CD4-positive, alpha-beta T cell treated with Interleukin-21 for 1 hour (primary cell): ENCODE data around the gene SH3TC1.

Experiments used
- DNase-seq: peaks from one replicate; pipeline ENCODE4 v3.0.0-alpha.2; 2020

The SH3TC1 gene

DNA sequence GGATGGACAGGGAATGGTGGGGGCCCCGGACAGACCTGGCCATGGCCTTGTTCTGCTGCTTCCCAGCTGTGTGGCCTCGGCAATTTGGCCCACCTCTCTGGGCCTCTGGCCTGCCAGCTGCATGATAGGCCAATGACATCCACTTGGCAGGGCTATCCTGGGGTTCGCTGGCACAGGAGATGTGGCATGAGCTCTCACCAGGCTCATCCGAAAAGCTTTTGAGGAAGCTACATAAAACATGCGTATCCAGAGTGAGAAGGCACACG, 18.1 kb downstream of the SH3TC1 start:
- no peak for DNase-seq

GRCh38 chr4:8217871-8218270, 18.8 kb downstream of the SH3TC1 start:
- DNase-seq: no peak

DNA sequence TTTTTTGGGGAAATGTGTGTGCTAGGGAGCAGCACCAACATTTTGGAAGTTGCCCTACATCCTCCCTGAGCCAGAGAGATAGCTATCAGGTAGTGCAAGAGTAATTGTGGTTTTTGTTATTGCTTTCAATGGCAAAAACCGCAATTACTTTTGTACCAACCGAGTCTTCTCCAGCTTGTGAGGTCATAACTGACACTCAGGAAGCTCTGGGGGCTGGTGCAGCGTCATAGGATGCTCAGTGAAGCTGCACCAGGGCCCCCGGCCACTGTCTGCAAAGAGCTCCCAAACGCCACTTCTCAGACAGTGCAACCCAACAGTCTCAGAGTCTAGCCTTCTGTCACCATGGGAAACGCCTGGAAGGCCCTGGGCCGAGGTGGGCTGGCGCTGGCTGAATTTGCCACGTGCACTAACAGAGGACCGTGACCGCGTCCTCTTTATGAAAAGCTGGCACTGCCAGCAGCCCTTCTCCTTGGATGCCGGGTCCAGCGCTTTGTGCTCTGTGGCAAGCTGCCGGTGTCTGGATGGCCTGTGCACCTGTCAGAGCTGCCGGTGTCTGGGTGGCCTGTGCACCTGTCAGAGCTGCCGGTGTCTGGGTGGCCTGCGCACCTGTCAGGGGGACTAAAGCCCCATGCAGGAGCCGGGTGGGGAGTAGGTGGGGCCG, 19.4 kb downstream of the SH3TC1 start:
- no peak for DNase-seq

DNA sequence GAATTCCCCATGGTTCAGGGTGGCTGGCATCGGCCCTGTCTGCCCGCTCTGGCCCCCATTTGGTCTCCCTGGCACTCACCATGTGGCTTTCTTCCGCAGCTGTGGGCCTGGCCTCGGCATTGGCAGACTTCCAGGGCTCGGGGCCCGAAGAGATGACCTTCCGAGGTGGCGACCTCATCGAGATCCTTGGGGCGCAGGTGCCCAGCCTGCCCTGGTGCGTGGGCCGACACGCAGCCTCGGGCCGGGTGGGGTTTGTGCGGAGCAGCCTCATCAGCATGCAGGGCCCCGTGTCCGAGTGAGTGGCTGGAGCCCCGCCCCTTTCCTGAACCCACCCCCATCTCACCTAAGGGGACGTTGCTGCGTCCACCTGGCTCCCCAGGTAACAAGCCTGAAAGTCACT, 20.1 kb downstream of the SH3TC1 start:
- DNase-seq: no peak

GRCh38 chr4:8220661-8221450, 21.8 kb downstream of the SH3TC1 start:
- no peak for DNase-seq

GRCh38 chr4:8221476-8221875, 22.4 kb downstream of the SH3TC1 start:
- peak; percentile 53 for DNase-seq

DNA sequence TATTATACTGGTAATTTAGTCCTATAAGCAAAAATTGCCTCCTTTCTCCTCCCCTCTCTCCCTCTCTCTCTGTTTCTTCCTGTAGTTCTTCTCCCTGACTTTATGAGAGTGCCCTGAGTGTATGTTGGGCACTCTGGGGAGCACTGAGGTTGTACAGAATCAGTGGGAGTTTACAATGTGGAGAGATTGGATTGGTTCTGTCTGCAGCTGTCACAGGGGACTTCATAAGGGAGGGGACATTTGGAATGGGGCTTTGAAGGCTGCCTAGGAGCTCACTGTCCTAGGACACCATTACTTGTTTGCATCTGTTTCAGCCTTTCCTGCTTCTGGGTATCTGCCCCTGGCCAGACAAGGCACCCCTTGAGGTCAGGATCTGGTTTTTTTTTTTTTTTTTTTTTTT, 22.9 kb downstream of the SH3TC1 start:
- no peak for DNase-seq

- DNase-seq: no peak
These were observed 23.7 kb downstream of the SH3TC1 start for GRCh38 chr4:8222609-8223388.

DNA sequence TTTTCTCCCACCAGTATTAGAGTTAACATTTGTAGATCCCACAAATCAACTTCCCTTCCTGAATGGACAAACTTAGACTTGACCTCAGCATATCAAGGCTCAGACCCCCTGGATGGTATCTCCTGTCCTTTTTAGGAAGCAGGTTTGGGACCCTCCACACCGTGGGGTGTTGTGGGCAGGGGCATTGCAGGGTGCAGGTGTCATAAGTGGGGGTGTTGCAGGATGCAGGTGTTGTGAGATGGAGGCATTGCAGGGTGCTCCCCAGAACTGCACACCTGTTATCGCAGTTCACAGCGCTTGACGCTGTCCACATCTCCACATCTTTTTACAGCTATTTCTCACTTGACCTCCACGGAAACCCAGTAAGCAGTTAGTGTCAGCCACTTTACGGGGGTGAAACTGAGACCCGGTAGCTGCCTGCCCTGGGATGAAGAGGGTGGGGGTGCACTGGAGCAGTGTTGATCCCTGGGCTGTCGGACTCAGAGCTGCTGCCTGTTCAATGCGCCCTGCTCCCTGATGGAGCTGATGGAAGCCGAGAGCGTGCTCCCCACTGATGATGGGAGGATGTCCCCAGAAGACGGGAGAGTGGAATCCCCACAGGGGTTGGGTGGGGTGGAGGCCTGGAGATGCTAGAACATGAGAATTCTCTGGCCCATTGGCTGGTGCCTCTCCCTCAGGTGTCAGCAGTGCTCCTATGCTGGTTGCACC, 25.3 kb downstream of the SH3TC1 start:
- DNase-seq: no peak

GRCh38 chr4:8224975-8225625, 26.0 kb downstream of the SH3TC1 start:
- no peak for DNase-seq

GRCh38 chr4:8225706-8226443, 26.8 kb downstream of the SH3TC1 start:
- DNase-seq: no peak

GRCh38 chr4:8227201-8227770, 28.2 kb downstream of the SH3TC1 start:
- no peak for DNase-seq

- DNase-seq: no peak
These were observed 28.8 kb downstream of the SH3TC1 start for GRCh38 chr4:8227771-8228318.

GRCh38 chr4:8228319-8229250, 29.5 kb downstream of the SH3TC1 start:
- DNase-seq: peak; percentile 68

DNA sequence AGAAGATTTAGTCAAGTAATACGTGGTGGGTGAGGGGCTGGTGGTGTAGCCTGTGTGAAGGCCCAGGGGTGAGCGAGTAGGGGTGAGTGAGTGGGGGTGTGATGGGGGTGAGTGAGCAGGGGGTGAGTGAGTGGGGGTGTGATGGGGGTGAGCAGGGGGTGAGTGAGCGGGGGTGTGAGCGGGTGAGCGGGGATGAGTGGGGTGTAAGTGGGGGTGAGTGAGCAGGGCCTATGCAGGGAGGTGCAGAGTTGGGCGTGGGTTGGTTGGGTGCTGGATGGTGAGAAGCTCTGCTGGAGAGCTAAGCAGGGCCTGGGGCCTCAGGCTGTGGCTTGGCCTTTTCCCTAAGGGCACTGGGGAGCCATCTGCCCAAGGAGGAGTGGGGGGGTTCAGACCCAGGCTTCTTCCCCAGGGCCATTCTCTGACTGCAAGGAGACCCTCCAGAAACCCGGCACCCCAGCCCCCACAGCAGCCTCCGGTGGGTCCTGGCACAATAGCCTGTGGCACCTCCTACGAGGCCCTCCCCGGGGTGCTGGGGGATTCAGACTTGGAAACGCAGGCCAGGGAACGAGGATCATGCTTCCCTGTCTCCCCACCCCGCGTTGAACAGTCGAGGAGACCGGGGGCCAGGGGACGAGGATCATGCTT, 30.4 kb downstream of the SH3TC1 start:
- no peak for DNase-seq

GRCh38 chr4:8230033-8230432, 30.9 kb downstream of the SH3TC1 start:
- no peak for DNase-seq

DNA sequence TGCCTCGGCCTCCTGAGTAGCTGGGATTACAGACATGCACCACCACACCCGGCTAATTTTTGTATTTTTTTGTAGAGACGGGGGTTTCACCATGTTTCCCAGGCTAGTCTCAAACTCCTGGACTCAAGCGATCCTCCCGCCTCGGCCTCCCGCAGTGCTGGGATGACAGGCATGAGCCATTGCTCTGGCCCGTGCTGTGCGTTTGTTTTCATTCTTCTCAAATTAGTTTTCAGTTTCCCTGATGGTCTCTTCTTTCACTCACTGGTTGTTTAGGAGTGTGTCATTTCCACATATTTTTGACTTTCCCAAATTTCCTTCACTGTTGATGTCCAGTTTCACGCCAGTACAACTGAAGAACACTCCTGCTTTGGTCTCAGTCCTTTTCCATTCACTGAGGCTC, 31.8 kb downstream of the SH3TC1 start:
- no peak for DNase-seq

DNA sequence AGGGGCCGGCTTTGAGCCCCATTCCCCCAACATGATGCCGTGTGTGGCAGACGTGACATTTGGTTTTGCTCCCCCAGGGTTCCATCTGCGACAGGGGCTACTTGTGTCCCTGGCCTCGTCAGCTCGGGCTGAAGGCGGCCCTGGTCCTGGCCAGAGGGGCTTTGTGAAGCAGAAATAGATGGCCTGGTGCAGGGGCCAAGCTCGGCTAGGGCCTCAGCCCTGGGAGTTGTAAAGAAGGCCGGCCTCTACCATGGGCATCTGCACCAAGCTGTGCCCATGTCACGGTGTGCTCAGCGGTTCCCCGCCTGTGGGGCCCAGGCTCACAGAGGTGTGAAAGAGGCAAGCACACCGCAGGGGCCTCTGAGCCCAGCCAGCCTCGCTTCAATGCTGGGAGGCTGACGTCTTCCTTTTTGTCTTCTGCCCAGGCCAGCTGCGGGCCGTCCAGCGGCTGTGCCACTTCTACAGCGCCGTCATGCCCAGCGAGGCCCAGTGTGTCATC, 32.5 kb downstream of the SH3TC1 start:
- DNase-seq: no peak

DNA sequence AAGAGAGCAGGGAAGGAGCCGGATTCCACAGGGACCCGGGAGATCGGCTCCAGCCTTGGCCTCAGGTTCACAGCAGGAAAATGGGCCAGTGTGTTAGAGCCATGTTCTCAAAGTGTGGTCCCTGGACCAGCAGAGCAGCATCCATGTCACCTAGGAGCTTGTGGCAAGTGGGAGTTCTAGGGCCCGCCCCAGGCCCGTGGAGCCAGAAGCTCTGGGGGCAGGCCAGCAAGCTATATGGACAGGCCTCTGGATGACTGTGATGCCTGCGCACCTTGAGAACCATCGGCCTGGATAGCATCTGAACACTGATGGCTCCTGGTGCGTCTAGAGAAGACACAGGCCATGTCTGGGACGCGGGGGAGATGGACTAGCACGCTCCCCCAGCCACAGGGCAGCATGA, 33.7 kb downstream of the SH3TC1 start:
- no peak for DNase-seq
